Thymus (tissue), 11 donors: ENCODE data around the gene ALKBH4. TPM values are rescaled to one million over a fixed set of nuclear protein-coding genes. Genes with fewer than 3 reads are reported as not detected.

Experiments used
- DNase-seq, 9 donors: peaks; one replicate each; pipeline ENCODE4 v3.0.0-alpha.2; 2013; ENCODE audit warnings: low spot score in 9 of 9, low read depth in 6 of 9, missing footprints in 1 of 9
- H3K27ac ChIP-seq, 2 donors: one replicate each; pipeline ENCODE4 v1.5.1; 2013; ENCODE audit warnings: control low read depth in 1 of 2, low read depth in 1 of 2, low read length in 1 of 2, mild to moderate bottlenecking in 1 of 2, moderate library complexity in 1 of 2
- H3K27me3 ChIP-seq, 2 donors: one replicate each; pipeline ENCODE4 v1.5.1; 2013; ENCODE audit warnings: low read length in 1 of 2; ENCODE audit not compliant: control insufficient read depth in 2 of 2, insufficient read depth in 1 of 2
- H3K36me3 ChIP-seq, 2 donors: one replicate each; pipeline ENCODE4 v1.5.1; 2013; ENCODE audit warnings: low read length in 1 of 2, mild to moderate bottlenecking in 1 of 2, moderate library complexity in 1 of 2; ENCODE audit not compliant: control insufficient read depth in 2 of 2, insufficient read depth in 2 of 2
- H3K4me1 ChIP-seq, 2 donors: one replicate each; pipeline ENCODE4 v1.5.1; 2013; ENCODE audit warnings: low read length in 2 of 2; ENCODE audit not compliant: control insufficient read depth in 2 of 2, insufficient read depth in 2 of 2
- H3K4me3 ChIP-seq, 2 donors: one replicate each; pipeline ENCODE4 v1.5.1; 2013; ENCODE audit warnings: low read length in 2 of 2, control low read depth in 1 of 2, mild to moderate bottlenecking in 1 of 2
- H3K9me3 ChIP-seq, 2 donors: one replicate each; pipeline ENCODE4 v1.5.1; 2013; ENCODE audit warnings: low read length in 1 of 2, mild to moderate bottlenecking in 1 of 2; ENCODE audit not compliant: control insufficient read depth in 2 of 2, insufficient read depth in 1 of 2
- WGBS: extraction: QIAGEN DNeasy Blood & Tissue Kit; methylation state at CpG from one replicate; pipeline ENCODE4 v1.1.7; 2013; 5-methylcytosine and 5-hydroxymethylcytosine counted together
- polyA plus RNA-seq: library from polyadenylated mRNA; stranded (reverse); fragments of 200-250 nt; gene quantifications from one replicate; pipeline ENCODE4 v1.2.3, GENCODE V29; 2013
- total RNA-seq: library from RNA; stranded (reverse); fragments of 120-200 nt; gene quantifications from one replicate; pipeline ENCODE4 v1.2.4, GENCODE V29; 2013
- donor health status: healthy.

ALKBH4 gene
- total and polyA plus RNA-seq, 2 donors = 10.0 to 11.4 TPM

DNA sequence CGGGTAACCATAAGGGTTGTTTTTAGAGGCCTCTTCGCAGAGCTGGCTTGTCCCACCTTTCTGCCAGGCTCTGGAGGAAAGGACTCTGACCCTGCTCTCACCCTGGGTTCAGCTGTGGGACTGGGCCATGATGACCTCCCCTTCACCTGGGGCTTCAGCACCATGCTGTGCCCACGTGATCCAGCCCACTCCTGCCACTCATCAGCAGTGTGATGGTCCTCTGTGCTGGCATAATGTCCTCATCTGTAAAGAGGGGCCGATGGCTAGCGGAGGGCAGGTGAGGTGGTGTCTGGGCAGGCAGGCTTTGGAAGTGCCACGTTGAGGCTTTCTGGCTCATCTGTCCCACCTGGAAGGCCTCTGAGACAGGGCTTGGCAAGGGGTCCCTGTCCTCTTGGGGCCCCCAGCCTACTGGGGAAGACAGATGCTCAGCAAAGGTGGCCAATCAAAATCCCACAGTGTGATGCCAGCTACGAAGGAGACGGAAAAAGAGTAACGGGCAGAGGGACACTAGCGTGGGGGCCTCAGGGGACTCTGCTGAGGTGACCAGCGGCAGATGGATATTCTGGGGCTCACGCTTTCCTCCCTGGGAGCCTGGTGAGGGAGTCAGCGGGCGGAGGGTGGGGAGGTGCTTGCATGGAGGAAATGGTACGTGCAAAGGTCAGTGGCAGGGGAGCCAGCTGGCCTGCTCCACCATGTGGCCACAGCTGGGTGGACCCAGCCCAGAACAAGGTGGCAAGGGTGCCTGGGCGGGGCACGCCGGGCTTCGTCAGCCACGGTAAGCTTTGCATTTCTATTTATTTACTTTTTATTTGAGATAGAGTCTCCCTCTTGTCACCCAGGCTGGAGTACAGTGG is 5.5 kb upstream of the ALKBH4 start:
- 92% methylated on average over 20 of the region's 20 CpGs for WGBS
- DNase-seq = no peak
- no peak overlapping the region for H3K27ac ChIP-seq
- H3K27me3 ChIP-seq = no peaks in the 10 kb centered on the region
- H3K4me3 ChIP-seq = no peak overlapping the region
- no peaks in the 10 kb centered on the region for H3K9me3 ChIP-seq
- peaks cover 42 to 50% of the 10 kb centered on the region in 2 donors for H3K36me3 ChIP-seq
- H3K4me1 ChIP-seq = peaks cover 4 to 9% of the 10 kb centered on the region in 2 donors

DNA sequence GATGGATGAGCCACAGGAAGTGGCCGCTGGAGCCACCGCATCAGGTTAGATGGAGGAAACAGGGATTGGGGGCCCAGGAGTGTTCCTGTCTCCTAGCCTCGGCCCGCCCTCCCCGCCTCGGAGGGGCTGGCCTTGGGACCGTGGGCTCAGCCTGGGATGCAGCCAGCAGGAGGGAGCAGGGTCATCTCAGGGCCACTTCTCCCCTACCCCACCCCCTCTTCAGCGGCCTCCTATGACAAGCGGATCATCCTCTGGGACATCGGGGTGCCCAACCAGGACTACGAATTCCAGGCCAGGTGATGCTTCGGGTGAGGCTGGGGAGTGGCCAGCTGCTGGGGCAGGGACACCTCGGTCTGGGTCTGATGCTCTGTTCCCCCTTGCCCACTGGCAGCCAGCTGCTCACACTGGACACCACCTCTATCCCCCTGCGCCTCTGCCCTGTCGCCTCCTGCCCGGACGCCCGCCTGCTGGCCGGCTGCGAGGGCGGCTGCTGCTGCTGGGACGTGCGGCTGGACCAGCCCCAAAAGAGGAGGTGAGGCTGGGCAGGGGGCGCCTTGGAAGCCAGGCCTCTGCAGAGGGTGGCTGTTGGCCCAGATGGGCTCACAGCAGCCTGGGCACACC is 4.8 kb upstream of the ALKBH4 start:
- H3K27ac ChIP-seq = no peak overlapping the region
- DNase-seq = no peak
- H3K36me3 ChIP-seq = peaks cover 42 to 50% of the 10 kb centered on the region in 2 donors
- H3K4me3 ChIP-seq = no peak overlapping the region
- H3K27me3 ChIP-seq = no peaks in the 10 kb centered on the region
- 97% methylated on average over 24 of the region's 24 CpGs for WGBS
- peaks cover 4 to 10% of the 10 kb centered on the region in 2 donors for H3K4me1 ChIP-seq
- no peaks in the 10 kb centered on the region for H3K9me3 ChIP-seq

- no peak for DNase-seq
- H3K36me3 ChIP-seq = peaks cover 40 to 46% of the 10 kb centered on the region in 2 donors
- no peaks in the 10 kb centered on the region for H3K27me3 ChIP-seq
- H3K9me3 ChIP-seq = no peaks in the 10 kb centered on the region
- H3K27ac ChIP-seq = no peak overlapping the region
- 96% methylated on average over 40 of the region's 40 CpGs for WGBS
- H3K4me3 ChIP-seq = no peak overlapping the region
- H3K4me1 ChIP-seq = peaks cover 9 to 15% of the 10 kb centered on the region in 2 donors
Measured at GRCh38 chr7:102468478-102469350, 4.1 kb upstream of the ALKBH4 start.

- peaks cover 31 to 37% of the 10 kb centered on the region in 2 donors for H3K36me3 ChIP-seq
- no peak overlapping the region for H3K27ac ChIP-seq
- no peak for DNase-seq
- H3K9me3 ChIP-seq = no peaks in the 10 kb centered on the region
- no peak overlapping the region for H3K4me3 ChIP-seq
- H3K27me3 ChIP-seq = no peaks in the 10 kb centered on the region
- peaks cover 9 to 17% of the 10 kb centered on the region in 2 donors for H3K4me1 ChIP-seq
- WGBS = 97% methylated on average over 24 of the region's 24 CpGs
Measured at GRCh38 chr7:102467581-102468477, 3.2 kb upstream of the ALKBH4 start.

- Histone ChIP-seq H3K36me3 (peaks cover 16 to 25% of the 10 kb centered on the region in 2 donors), H3K4me1 (peaks cover 9 to 17% of the 10 kb centered on the region in 2 donors), H3K27ac (no peak overlapping the region), H3K27me3 (no peaks in the 10 kb centered on the region), H3K4me3 (peak overlapping the region in 1 of 2 donors; percentile 100), H3K9me3 (no peaks in the 10 kb centered on the region)
- WGBS = 98% methylated on average over 7 of the region's 7 CpGs
- DNase-seq = no peak
Measured at GRCh38 chr7:102466097-102466496, 1.4 kb upstream of the ALKBH4 start.

DNA sequence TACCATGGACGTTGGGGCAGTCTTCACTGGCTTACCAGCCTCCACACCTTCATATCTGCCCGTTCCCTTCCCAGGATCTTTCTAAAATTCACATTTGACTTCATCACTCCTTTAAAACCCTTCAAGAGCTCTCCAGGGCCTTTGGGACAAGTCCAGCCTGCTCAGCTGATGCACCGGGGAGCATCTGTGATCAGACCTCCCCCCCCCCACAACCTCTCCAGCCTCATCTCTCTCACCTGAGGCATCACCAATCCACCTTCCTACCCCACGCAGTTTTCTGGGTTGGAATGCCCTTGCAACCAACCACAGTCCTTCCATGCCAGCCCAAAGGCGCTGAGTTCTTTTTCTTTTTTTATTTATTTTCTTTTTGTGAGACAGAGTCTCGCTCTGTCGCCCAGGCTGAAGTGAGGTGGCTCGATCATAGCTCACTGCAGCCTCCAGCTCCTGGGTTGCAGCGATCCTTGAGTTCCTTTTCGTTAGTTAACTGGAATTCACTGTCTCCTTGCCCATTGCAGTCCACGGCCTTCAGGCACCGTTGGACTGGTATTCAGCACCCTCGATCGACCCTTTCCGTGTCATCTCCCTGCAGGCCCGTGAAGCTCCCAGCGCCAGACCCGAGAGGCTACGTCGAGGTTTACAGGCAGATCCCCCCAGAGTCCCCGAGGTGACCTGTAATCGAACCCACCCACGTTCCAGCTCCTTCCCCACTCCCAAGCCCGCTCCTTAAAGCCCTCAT is 654 bp downstream of the ALKBH4 start:
- peak overlapping the region; percentile 83 to 100 for H3K4me3 ChIP-seq
- H3K9me3 ChIP-seq = no peaks in the 10 kb centered on the region
- 22% methylated on average over 24 of the region's 24 CpGs for WGBS
- H3K27me3 ChIP-seq = no peaks in the 10 kb centered on the region
- peak overlapping the region in 1 of 2 donors; percentile 63 for H3K27ac ChIP-seq
- no peak for DNase-seq
- peaks cover 15 to 23% of the 10 kb centered on the region in 2 donors for H3K36me3 ChIP-seq
- H3K4me1 ChIP-seq = peaks cover 9 to 17% of the 10 kb centered on the region in 2 donors

DNA sequence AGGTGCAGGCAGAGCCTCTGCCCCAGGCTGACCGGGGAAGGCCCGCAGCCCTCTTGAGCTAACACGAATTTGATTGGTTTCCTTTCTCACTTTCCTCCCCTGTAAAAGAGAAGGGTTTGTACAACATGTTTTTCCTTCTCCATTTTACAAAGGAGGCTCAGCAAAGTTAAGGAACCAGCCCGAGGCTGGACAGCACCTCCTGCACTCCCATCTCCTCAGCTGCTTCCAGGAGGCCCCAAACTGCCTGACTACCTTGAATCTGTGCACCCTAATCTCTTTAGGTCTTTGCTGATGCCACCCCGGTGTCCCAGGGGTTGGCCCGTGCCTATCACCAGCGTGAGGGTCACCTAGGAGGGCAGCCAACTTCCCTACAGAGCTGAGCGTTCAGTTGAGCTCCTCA is 4.2 kb downstream of the ALKBH4 start:
- H3K9me3 ChIP-seq = no peaks in the 10 kb centered on the region

More for the DNA sequence above, 4.2 kb downstream of the ALKBH4 start:
- Histone ChIP-seq H3K27me3 (no peaks in the 10 kb centered on the region), H3K4me3 (no peak overlapping the region), H3K36me3 (peaks cover 33 to 40% of the 10 kb centered on the region in 2 donors), H3K4me1 (peaks cover 4 to 11% of the 10 kb centered on the region in 2 donors), H3K27ac (no peak overlapping the region)
- WGBS = 94% methylated on average over 8 of the region's 8 CpGs
- no peak for DNase-seq
